Measurements from ENCODE around the gene TXNRD2.

GRCh38 chr22:19879992-19880785, 61.4 kb downstream of the TXNRD2 start:
- TF ChIP-seq CTCF (conservative IDR thresholded peaks at IDR 0.05; ENCODE audit: low read depth in 2 of 2) (no peak), EZH2phosphoT487 (IDR thresholded peaks at IDR 0.05; ENCODE audit: unreplicated experiment) (no peak), POLR2AphosphoS5 (IDR thresholded peaks at IDR 0.05; ENCODE audit: low read depth) (no peak), ETS1 (IDR thresholded peaks at IDR 0.05) (no peak), EZH2 (IDR thresholded peaks at IDR 0.05; ENCODE audit: low read depth, unreplicated experiment) (no peak), ZNF114 (CRISPR knock-in tag; IDR thresholded peaks at IDR 0.05) (no peak), REST (IDR thresholded peaks at IDR 0.05; ENCODE audit: unreplicated experiment) (no peak), STAT1 (IDR thresholded peaks at IDR 0.05; ENCODE audit: unreplicated experiment) (no peak), CREB1 (CRISPR knock-in tag; IDR thresholded peaks at IDR 0.05; ENCODE audit: low read depth) (no peak), NANOG (IDR thresholded peaks at IDR 0.05; ENCODE audit: borderline replicate concordance) (no peak), JUNB (IDR thresholded peaks at IDR 0.05; ENCODE audit: unreplicated experiment) (no peak), ZNF331 (CRISPR knock-in tag; IDR thresholded peaks at IDR 0.05; ENCODE audit: low read depth) (no peak)
